Measurements from ENCODE around the gene CYP39A1.

CYP39A1 gene

DNA sequence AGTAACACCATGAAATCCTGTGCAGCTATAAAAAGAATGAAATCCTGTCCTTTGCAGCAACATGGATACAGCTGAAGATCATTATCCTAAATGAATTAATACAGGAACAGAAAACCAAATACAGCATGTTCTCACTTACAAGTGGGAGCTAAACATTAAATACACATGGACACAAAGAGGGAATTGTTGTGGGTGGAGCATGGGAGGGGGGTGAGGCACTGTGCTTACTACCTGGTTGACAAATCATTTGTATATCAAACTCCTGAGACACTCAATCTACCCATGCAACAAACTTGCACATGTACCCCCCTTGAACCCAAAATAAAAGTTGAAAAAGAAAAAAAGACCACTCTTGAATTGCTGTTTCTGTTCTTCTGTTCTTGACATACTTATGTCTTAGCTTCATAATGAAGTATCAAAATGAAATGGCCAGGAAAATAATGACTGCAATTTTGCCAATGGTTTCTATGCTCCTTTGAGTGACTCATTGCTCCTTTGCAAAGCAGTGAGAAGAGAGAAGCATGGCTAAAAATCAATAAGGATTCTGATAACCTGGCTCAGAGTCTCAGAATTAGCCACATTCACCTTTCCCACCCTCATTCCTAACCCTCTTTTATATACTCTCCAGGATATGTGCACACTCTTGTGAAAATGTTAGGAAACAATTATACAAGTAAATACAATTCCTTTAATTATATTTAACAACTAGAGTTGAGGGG, 71.0 kb downstream of the CYP39A1 start:
- no peaks in the 10 kb centered on the region for H3K9me3 ChIP-seq (ENCODE audit: control insufficient read depth, insufficient read depth, low read length)
- H3K36me3 ChIP-seq (ENCODE audit: control insufficient read depth, insufficient read depth, low read length): no peaks in the 10 kb centered on the region
- H3K4me1 ChIP-seq (ENCODE audit: control insufficient read depth, insufficient read depth, low read length): no peaks in the 10 kb centered on the region
- H3K9ac ChIP-seq (ENCODE audit: low read depth, low read length): no peak overlapping the region
- H3K27me3 ChIP-seq (ENCODE audit: control insufficient read depth, insufficient read depth, low read length): no peaks in the 10 kb centered on the region
- H3K4me3 ChIP-seq (ENCODE audit: low read depth, low read length): no peak overlapping the region

DNA sequence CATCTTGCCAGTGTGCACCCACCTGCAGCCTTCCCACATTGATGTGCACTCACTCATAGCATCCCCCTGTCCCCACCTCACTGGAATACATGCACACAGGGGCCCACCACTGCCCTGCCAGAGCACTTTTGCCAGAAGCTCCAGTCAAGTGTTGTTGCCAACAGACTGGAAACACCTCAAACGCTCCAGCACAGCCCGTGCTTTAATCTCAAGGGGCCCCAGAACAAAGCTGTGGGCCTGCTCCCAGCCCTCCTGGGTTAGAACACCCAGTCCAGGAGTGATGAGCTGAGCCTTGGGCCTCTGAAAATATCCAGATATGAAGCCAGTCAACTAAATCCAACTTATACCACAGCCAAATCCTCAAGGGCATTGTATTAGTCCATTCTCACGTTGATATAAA, 77.1 kb downstream of the CYP39A1 start:
- H3K9me3 ChIP-seq (ENCODE audit: control insufficient read depth, insufficient read depth, low read length): no peaks in the 10 kb centered on the region
- no peak overlapping the region for H3K9ac ChIP-seq (ENCODE audit: low read depth, low read length)
- no peaks in the 10 kb centered on the region for H3K27me3 ChIP-seq (ENCODE audit: control insufficient read depth, insufficient read depth, low read length)
- no peaks in the 10 kb centered on the region for H3K36me3 ChIP-seq (ENCODE audit: control insufficient read depth, insufficient read depth, low read length)
- H3K4me1 ChIP-seq (ENCODE audit: control insufficient read depth, insufficient read depth, low read length): no peaks in the 10 kb centered on the region
- H3K4me3 ChIP-seq (ENCODE audit: low read depth, low read length): no peak overlapping the region

DNA sequence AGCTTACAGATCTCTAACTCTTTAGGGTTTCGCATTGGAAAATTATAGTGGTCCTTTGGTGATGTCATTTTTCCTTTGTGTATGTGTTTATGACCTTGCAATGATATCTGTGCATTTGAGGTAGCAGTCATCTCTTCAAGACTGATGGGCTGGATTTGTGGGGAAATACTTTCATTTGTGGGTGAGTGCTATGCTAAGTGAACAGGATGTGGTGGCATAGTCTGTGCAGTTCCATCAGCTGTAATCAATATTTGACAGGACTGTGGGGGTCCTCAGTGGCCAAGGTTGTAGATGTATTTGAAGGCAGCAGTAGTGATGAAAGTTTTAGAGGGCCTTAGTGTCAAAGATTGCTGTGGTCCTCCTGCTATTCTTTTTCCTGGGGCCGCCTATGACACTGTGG, 79.5 kb downstream of the CYP39A1 start:
- H3K9me3 ChIP-seq (ENCODE audit: control insufficient read depth, insufficient read depth, low read length): no peaks in the 10 kb centered on the region
- no peak overlapping the region for H3K9ac ChIP-seq (ENCODE audit: low read depth, low read length)
- no peaks in the 10 kb centered on the region for H3K27me3 ChIP-seq (ENCODE audit: control insufficient read depth, insufficient read depth, low read length)
- H3K4me1 ChIP-seq (ENCODE audit: control insufficient read depth, insufficient read depth, low read length): no peaks in the 10 kb centered on the region
- no peaks in the 10 kb centered on the region for H3K36me3 ChIP-seq (ENCODE audit: control insufficient read depth, insufficient read depth, low read length)
- no peak overlapping the region for H3K4me3 ChIP-seq (ENCODE audit: low read depth, low read length)

DNA sequence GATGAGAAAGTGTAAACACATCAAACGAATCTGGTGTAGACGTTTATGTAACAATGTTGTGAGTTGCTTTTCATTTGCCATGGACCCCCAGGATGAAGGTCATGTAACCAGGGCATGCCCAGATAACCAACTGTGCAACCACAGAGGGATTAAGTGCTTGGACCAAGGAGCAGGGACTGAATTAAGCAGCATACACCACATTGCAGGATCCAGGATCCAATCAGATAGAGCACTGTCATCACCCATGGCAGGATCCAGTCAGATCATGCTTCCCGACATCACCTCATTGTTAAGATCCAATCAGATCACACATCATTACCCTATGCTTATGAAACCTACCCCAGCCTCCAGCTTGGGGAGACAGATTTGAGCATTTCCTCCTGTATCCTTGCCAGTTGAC, 87.1 kb downstream of the CYP39A1 start:
- H3K9ac ChIP-seq (ENCODE audit: low read depth, low read length): no peak overlapping the region
- no peaks in the 10 kb centered on the region for H3K4me1 ChIP-seq (ENCODE audit: control insufficient read depth, insufficient read depth, low read length)
- no peaks in the 10 kb centered on the region for H3K9me3 ChIP-seq (ENCODE audit: control insufficient read depth, insufficient read depth, low read length)
- no peaks in the 10 kb centered on the region for H3K27me3 ChIP-seq (ENCODE audit: control insufficient read depth, insufficient read depth, low read length)
- H3K36me3 ChIP-seq (ENCODE audit: control insufficient read depth, insufficient read depth, low read length): no peaks in the 10 kb centered on the region
- H3K4me3 ChIP-seq (ENCODE audit: low read depth, low read length): no peak overlapping the region

DNA sequence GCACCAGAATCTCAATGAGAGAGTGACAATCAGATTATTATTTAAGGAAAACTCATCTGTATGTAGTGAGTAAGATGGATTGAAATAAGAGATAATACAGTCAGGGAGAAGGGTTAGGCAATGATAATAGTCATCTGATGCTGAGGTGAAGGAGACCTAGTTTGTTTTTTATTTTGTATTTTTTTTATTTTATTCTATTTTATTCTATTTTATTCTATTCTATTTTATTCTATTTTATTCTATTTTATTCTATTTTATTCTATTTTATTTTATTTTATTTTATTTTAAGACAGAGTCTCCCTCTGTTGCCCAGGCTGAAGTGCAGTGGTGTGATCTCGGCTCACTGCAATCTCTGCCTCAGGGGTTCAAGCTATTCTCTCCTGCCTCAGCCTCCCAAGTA, 88.7 kb downstream of the CYP39A1 start:
- no peaks in the 10 kb centered on the region for H3K9me3 ChIP-seq (ENCODE audit: control insufficient read depth, insufficient read depth, low read length)
- no peaks in the 10 kb centered on the region for H3K4me1 ChIP-seq (ENCODE audit: control insufficient read depth, insufficient read depth, low read length)
- H3K9ac ChIP-seq (ENCODE audit: low read depth, low read length): no peak overlapping the region
- no peaks in the 10 kb centered on the region for H3K27me3 ChIP-seq (ENCODE audit: control insufficient read depth, insufficient read depth, low read length)
- H3K4me3 ChIP-seq (ENCODE audit: low read depth, low read length): no peak overlapping the region
- no peaks in the 10 kb centered on the region for H3K36me3 ChIP-seq (ENCODE audit: control insufficient read depth, insufficient read depth, low read length)

DNA sequence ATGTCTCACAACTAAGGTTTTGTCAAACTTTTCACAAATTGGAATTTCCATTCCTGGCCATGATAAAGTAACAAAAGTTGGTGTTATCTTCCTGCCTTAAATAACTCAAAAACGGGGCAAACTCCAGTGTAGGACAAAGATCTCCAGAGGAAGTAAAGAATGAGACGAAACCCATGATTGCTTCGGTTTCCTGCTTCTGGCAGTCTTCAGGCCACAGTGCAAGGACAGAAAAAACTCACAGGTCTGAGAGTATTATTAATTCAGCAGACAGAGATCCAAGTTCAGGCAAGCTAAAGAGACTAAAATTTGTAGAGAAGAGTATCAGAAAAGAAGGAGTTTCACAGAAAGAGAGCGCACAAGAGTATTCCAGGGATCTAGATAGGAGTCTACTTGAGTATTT, 96.6 kb downstream of the CYP39A1 start:
- no peaks in the 10 kb centered on the region for H3K9me3 ChIP-seq (ENCODE audit: control insufficient read depth, insufficient read depth, low read length)
- H3K36me3 ChIP-seq (ENCODE audit: control insufficient read depth, insufficient read depth, low read length): no peaks in the 10 kb centered on the region
- no peaks in the 10 kb centered on the region for H3K27me3 ChIP-seq (ENCODE audit: control insufficient read depth, insufficient read depth, low read length)
- no peak overlapping the region for H3K9ac ChIP-seq (ENCODE audit: low read depth, low read length)
- H3K4me1 ChIP-seq (ENCODE audit: control insufficient read depth, insufficient read depth, low read length): no peaks in the 10 kb centered on the region
- H3K4me3 ChIP-seq (ENCODE audit: low read depth, low read length): no peak overlapping the region

DNA sequence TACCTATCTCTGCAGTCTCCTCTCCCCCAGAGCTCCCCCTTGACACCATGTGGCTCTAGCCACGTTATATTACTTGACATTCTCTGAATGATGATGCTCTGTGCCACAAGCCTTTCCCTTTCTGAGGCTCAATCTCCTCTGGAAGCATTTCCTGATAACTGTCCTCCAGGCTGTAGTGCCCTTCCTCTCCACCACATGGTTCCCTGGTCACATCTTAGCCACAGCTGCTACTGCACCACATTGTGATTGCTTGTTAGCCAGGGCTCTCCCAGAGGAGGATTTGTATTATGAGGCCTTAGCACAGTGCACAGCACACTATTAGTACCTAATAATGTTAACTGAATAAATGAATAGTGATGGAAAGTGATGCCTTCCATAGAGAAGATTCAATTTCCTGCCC, 97.5 kb downstream of the CYP39A1 start:
- no peak overlapping the region for H3K4me3 ChIP-seq (ENCODE audit: low read depth, low read length)
- no peaks in the 10 kb centered on the region for H3K4me1 ChIP-seq (ENCODE audit: control insufficient read depth, insufficient read depth, low read length)
- H3K9ac ChIP-seq (ENCODE audit: low read depth, low read length): no peak overlapping the region
- H3K36me3 ChIP-seq (ENCODE audit: control insufficient read depth, insufficient read depth, low read length): no peaks in the 10 kb centered on the region
- no peaks in the 10 kb centered on the region for H3K9me3 ChIP-seq (ENCODE audit: control insufficient read depth, insufficient read depth, low read length)
- no peaks in the 10 kb centered on the region for H3K27me3 ChIP-seq (ENCODE audit: control insufficient read depth, insufficient read depth, low read length)

DNA sequence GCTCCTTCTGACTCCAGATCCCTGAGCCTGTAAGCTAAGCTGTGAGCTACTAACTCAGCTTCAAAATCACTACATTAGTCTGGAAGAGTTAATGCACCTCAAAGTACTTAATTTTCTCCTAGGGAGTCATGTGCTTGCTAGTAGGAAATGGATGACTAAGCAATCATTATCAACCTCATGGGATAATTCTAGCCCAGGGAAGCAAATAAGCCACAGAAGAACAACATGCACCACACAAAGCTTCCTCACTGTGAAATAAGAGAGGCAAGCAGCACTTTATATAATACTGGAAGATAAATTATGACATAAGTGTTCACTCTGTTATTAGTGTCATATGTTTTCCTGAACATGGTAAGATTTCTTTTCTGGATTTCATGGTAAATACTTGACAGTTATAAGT, 103.5 kb downstream of the CYP39A1 start:
- no peaks in the 10 kb centered on the region for H3K36me3 ChIP-seq (ENCODE audit: control insufficient read depth, insufficient read depth, low read length)
- H3K27me3 ChIP-seq (ENCODE audit: control insufficient read depth, insufficient read depth, low read length): no peaks in the 10 kb centered on the region
- no peaks in the 10 kb centered on the region for H3K4me1 ChIP-seq (ENCODE audit: control insufficient read depth, insufficient read depth, low read length)
- no peaks in the 10 kb centered on the region for H3K9me3 ChIP-seq (ENCODE audit: control insufficient read depth, insufficient read depth, low read length)
- no peak overlapping the region for H3K9ac ChIP-seq (ENCODE audit: low read depth, low read length)
- no peak overlapping the region for H3K4me3 ChIP-seq (ENCODE audit: low read depth, low read length)

DNA sequence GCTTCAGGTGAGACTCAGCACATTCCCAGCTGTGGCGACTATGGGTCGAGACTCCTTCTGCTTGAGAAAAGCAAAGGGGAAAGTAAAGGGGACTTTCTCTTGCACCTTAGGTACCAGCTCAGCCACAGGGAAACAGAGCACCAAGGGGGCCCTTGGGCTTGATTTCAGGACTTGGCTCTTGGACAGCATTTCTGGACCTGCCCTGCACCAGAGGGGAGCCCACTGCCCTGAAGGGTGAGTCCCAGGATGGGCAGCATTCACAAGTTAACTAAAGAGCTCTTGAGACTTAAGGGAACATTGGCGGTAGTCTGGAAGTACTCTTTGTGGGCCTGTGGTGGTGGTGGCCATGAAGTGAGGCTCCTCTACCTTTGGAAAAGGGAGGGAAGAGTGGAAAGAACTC, 111.1 kb downstream of the CYP39A1 start:
- Histone ChIP-seq H3K9me3 (ENCODE audit: control insufficient read depth, insufficient read depth, low read length) (no peaks in the 10 kb centered on the region), H3K27me3 (ENCODE audit: control insufficient read depth, insufficient read depth, low read length) (no peaks in the 10 kb centered on the region), H3K4me1 (ENCODE audit: control insufficient read depth, insufficient read depth, low read length) (no peaks in the 10 kb centered on the region), H3K36me3 (ENCODE audit: control insufficient read depth, insufficient read depth, low read length) (no peaks in the 10 kb centered on the region), H3K9ac (ENCODE audit: low read depth, low read length) (no peak overlapping the region), H3K4me3 (ENCODE audit: low read depth, low read length) (no peak overlapping the region)

DNA sequence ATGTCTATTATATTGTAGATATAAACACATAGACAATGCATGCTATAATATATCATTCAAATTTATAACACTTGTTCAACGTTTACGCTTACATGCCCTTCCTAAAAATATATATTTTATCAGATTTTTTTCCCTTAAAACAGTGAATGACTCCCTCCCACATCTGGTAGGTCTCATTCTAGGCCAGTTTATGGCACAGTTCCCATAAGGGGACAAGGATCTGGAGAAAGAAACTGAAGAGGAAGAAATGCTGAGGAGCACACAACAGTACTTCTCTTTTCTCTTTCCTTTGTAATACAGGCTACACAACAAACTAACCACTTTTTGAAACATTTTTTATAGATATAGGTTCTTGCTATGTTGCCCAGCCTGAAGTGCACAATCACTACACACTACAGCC, 112.8 kb downstream of the CYP39A1 start:
- Histone ChIP-seq H3K4me3 (ENCODE audit: low read depth, low read length) (no peak overlapping the region), H3K36me3 (ENCODE audit: control insufficient read depth, insufficient read depth, low read length) (no peaks in the 10 kb centered on the region), H3K9me3 (ENCODE audit: control insufficient read depth, insufficient read depth, low read length) (no peaks in the 10 kb centered on the region), H3K9ac (ENCODE audit: low read depth, low read length) (no peak overlapping the region), H3K4me1 (ENCODE audit: control insufficient read depth, insufficient read depth, low read length) (no peaks in the 10 kb centered on the region), H3K27me3 (ENCODE audit: control insufficient read depth, insufficient read depth, low read length) (no peaks in the 10 kb centered on the region)

DNA sequence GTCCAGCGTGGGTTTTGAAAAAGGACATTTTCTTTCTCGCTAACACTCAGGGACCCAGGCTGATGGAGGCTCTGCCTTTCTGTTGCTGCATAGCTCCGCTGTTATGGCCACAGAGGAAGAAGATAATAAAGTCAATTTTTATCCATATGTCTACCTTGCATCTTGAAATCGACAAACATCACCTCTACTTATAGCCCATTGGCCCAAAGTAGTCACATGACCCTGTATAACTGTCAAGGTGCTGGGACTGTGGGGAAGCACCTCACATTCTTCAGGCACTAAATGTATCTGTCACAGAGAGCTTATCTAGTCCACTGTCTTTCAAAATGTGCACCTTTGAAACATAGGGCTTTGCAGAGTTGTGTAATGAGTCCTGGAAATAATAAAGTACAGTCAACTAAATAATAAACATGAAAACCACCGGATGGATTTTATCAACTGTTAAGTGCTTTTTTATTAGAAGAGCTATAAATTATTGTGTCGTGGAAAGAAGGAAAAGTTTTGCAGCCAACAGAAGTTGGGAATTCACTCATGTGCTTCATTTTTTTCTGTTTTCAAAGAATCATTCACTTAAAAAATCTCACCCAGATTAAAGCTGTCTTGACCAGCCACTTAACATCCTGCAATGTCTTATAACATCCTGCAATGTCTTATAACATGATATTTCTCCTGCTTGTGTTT, 113.7 kb downstream of the CYP39A1 start:
- H3K9me3 ChIP-seq (ENCODE audit: control insufficient read depth, insufficient read depth, low read length): no peaks in the 10 kb centered on the region
- H3K27me3 ChIP-seq (ENCODE audit: control insufficient read depth, insufficient read depth, low read length): no peaks in the 10 kb centered on the region
- H3K4me1 ChIP-seq (ENCODE audit: control insufficient read depth, insufficient read depth, low read length): no peaks in the 10 kb centered on the region
- no peaks in the 10 kb centered on the region for H3K36me3 ChIP-seq (ENCODE audit: control insufficient read depth, insufficient read depth, low read length)
- no peak overlapping the region for H3K4me3 ChIP-seq (ENCODE audit: low read depth, low read length)
- no peak overlapping the region for H3K9ac ChIP-seq (ENCODE audit: low read depth, low read length)

DNA sequence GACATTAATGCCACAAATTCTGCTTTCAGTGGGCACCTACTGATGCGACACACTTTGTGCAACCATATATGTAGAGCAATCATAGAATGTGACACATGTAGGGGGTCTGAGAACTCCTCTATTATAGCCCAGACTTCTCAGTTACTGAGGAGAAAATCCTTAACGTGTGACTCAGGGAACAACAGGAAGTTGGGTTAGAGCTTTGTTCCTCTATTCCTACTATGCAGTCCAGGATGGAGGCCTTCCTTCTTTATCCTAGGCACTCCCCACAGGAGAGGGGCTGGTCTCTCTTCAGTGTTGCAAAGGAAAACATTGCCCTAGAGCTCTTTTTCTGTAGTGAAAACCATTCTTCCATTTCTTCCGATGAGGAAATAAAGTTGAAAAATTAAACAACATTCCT, 121.7 kb downstream of the CYP39A1 start:
- no peak overlapping the region for H3K4me3 ChIP-seq (ENCODE audit: low read depth, low read length)
- H3K36me3 ChIP-seq (ENCODE audit: control insufficient read depth, insufficient read depth, low read length): no peaks in the 10 kb centered on the region
- no peaks in the 10 kb centered on the region for H3K4me1 ChIP-seq (ENCODE audit: control insufficient read depth, insufficient read depth, low read length)
- no peaks in the 10 kb centered on the region for H3K27me3 ChIP-seq (ENCODE audit: control insufficient read depth, insufficient read depth, low read length)
- H3K9me3 ChIP-seq (ENCODE audit: control insufficient read depth, insufficient read depth, low read length): no peaks in the 10 kb centered on the region
- H3K9ac ChIP-seq (ENCODE audit: low read depth, low read length): no peak overlapping the region
